ENCODE data around the gene APBB2. TPM values are rescaled to one million over a fixed set of nuclear protein-coding genes. Genes with fewer than 3 reads are reported as not detected.

The APBB2 gene
- total and polyA plus RNA-seq, 4 donors: 4.8 to 31.5 (median 11.2) TPM

GRCh38 chr4:41213625-41214135 is 662 bp downstream of the APBB2 start:
- Histone ChIP-seq H3K4me1 (ENCODE audit: control insufficient read depth in 4 of 4, insufficient read depth in 4 of 4, low read length in 3 of 4) (peaks cover 4 to 40% (median 35%) of the 10 kb centered on the region in 4 donors), H3K27ac (ENCODE audit: low read depth in 1 of 2, low read length in 2 of 2) (peak overlapping the region; percentile 67 to 71), H3K9ac (ENCODE audit: low read depth in 1 of 2, low read length in 2 of 2) (peak overlapping the region; percentile 44 to 68), H3K27me3 (ENCODE audit: control insufficient read depth in 4 of 4, insufficient read depth in 4 of 4, low read length in 3 of 4) (no peaks in the 10 kb centered on the region), H3K9me3 (ENCODE audit: control insufficient read depth in 4 of 4, low read length in 3 of 4) (no peaks in the 10 kb centered on the region), H3K36me3 (ENCODE audit: control insufficient read depth in 4 of 4, insufficient read depth in 3 of 4, low read depth in 1 of 4, low read length in 3 of 4) (peaks cover 0 to 1% (median 0%) of the 10 kb centered on the region in 4 donors), H3K4me3 (ENCODE audit: low read depth in 1 of 3, low read length in 3 of 3) (peak overlapping the region; percentile 61 to 86 (median 80))
- no peak for DNase-seq (ENCODE audit: low spot score)
- WGBS: 1% methylated on average over 35 of the region's 35 CpGs
- peak in 1 of 2 donors; percentile 28 for TF ChIP-seq RAD21 (IDR thresholded peaks at IDR 0.05)
- TF ChIP-seq TAF1 (conservative IDR thresholded peaks at IDR 0.05): no peak

DNA sequence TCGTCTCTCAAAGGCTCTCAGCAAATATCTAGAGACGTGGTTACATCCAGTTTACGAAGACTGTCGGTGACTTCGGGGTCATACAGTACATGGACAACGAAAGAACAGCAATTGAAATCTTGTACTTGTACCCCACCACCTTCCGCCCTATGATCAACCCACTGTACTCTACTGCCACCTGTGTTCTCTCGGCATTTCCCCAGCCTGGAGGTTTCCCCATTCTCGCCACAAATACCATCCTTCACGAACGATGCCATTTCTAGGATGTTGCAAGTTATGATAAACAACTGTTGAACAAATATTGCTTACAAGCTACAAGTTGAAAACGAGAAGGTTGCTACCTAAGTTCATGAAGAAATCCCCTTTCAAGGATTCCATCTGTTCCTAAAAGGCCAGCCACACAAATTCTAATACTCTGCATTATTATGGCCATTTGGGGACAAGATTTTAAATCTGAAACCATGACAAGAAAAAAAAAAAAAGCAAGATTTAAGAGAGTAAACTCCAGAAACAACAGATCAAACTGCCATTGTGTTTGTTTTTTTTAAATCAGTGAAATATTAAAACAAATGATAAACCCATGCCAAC is 1.6 kb downstream of the APBB2 start:
- DNase-seq (ENCODE audit: low spot score): no peak
- WGBS: 4% methylated on average over 12 of the region's 12 CpGs
- TF ChIP-seq ZBTB33 (IDR thresholded peaks at IDR 0.05): no peak
- no peak for TF ChIP-seq FOXA1 (IDR thresholded peaks at IDR 0.05)
- TF ChIP-seq, protein P1, sequence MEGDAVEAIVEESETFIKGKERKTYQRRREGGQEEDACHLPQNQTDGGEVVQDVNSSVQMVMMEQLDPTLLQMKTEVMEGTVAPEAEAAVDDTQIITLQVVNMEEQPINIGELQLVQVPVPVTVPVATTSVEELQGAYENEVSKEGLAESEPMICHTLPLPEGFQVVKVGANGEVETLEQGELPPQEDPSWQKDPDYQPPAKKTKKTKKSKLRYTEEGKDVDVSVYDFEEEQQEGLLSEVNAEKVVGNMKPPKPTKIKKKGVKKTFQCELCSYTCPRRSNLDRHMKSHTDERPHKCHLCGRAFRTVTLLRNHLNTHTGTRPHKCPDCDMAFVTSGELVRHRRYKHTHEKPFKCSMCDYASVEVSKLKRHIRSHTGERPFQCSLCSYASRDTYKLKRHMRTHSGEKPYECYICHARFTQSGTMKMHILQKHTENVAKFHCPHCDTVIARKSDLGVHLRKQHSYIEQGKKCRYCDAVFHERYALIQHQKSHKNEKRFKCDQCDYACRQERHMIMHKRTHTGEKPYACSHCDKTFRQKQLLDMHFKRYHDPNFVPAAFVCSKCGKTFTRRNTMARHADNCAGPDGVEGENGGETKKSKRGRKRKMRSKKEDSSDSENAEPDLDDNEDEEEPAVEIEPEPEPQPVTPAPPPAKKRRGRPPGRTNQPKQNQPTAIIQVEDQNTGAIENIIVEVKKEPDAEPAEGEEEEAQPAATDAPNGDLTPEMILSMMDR (IDR thresholded peaks at IDR 0.05; ENCODE audit: low read depth, low read length, missing input control): peak; percentile 69
- peak; percentile 28 for TF ChIP-seq SP1 (IDR thresholded peaks at IDR 0.05)
- TF ChIP-seq YY1 (IDR thresholded peaks at IDR 0.05): peak; percentile 49
- TF ChIP-seq NR2F2 (IDR thresholded peaks at IDR 0.05): no peak
- no peak for TF ChIP-seq REST (IDR thresholded peaks at IDR 0.05)
- TF ChIP-seq TAF1 (conservative IDR thresholded peaks at IDR 0.05): no peak
- no peak for TF ChIP-seq ATF3 (IDR thresholded peaks at IDR 0.05)
- peak; percentile 92 to 95 for TF ChIP-seq RAD21 (IDR thresholded peaks at IDR 0.05)
- TF ChIP-seq RXRA (IDR thresholded peaks at IDR 0.05): peak; percentile 48 to 55
- TF ChIP-seq FOXA2 (IDR thresholded peaks at IDR 0.05): no peak
- no peak for TF ChIP-seq MAX (IDR thresholded peaks at IDR 0.05)
- no peak for TF ChIP-seq GABPA (IDR thresholded peaks at IDR 0.05 in 1 of 2, conservative IDR thresholded peaks at IDR 0.05 in 1 of 2)
- TF ChIP-seq EGR1 (IDR thresholded peaks at IDR 0.05; ENCODE audit: low read depth in 2 of 2): no peak
- peak; percentile 24 to 55 for TF ChIP-seq HNF4A (conservative IDR thresholded peaks at IDR 0.05)
- no peak for TF ChIP-seq JUND (IDR thresholded peaks at IDR 0.05)
- TF ChIP-seq HNF4G (IDR thresholded peaks at IDR 0.05): no peak
- H3K36me3 ChIP-seq (ENCODE audit: control insufficient read depth in 4 of 4, insufficient read depth in 3 of 4, low read depth in 1 of 4, low read length in 3 of 4): peaks cover 0 to 1% (median 0%) of the 10 kb centered on the region in 4 donors
- peak overlapping the region in 1 of 2 donors; percentile 68 for H3K9ac ChIP-seq (ENCODE audit: low read depth in 1 of 2, low read length in 2 of 2)
- H3K4me1 ChIP-seq (ENCODE audit: control insufficient read depth in 4 of 4, insufficient read depth in 4 of 4, low read length in 3 of 4): peaks cover 4 to 42% (median 35%) of the 10 kb centered on the region in 4 donors
- no peaks in the 10 kb centered on the region for H3K9me3 ChIP-seq (ENCODE audit: control insufficient read depth in 4 of 4, low read length in 3 of 4)
- H3K27me3 ChIP-seq (ENCODE audit: control insufficient read depth in 4 of 4, insufficient read depth in 4 of 4, low read length in 3 of 4): no peaks in the 10 kb centered on the region
- H3K4me3 ChIP-seq (ENCODE audit: low read depth in 1 of 3, low read length in 3 of 3): peak overlapping the region; percentile 61 to 86 (median 80)
- peak overlapping the region in 1 of 2 donors; percentile 13 for H3K27ac ChIP-seq (ENCODE audit: low read depth in 1 of 2, low read length in 2 of 2)

Measured in liver (tissue), 9 donors.